Upper lobe of left lung (tissue), 4 donors: Measurements from ENCODE around the gene RBFOX2.

Experiments used
- CTCF ChIP-seq, 6 experiments: fragments of 450-650 bp in 4 of 6; fragments of 200-600 bp in 2 of 6; sonication (generic) in 2 of 6; IDR thresholded peaks; one replicate each; pipeline ENCODE4 v1.5.1; 2016 to 2019; ENCODE audit warnings: antibody characterized with exemption in 6 of 6
- EP300 ChIP-seq, 4 donors: sonication (generic); formaldehyde crosslinking; IDR thresholded peaks; one replicate each; pipeline ENCODE4 v1.5.1; 2017; ENCODE audit warnings: antibody characterized with exemption in 4 of 4, control low read depth in 2 of 4
- POLR2A ChIP-seq, 4 donors: fragments of 450-650 bp; IDR thresholded peaks; one replicate each; pipeline ENCODE4 v1.5.1; 2016 to 2017; ENCODE audit warnings: antibody characterized with exemption in 4 of 4, mild to moderate bottlenecking in 2 of 4
- POLR2AphosphoS5 ChIP-seq, 2 donors: sonication (generic); formaldehyde crosslinking; IDR thresholded peaks; one replicate each; pipeline ENCODE4 v1.5.1; 2017; ENCODE audit warnings: antibody characterized with exemption in 2 of 2

GRCh38 chr22:35830305-35830704, 198.3 kb downstream of the RBFOX2 start:
- TF ChIP-seq POLR2A (IDR thresholded peaks at IDR 0.05) (no peak), POLR2AphosphoS5 (IDR thresholded peaks at IDR 0.05) (no peak), CTCF (IDR thresholded peaks at IDR 0.05) (no peak), EP300 (IDR thresholded peaks at IDR 0.05) (no peak)
